Amniotic stem cell (primary cell): ENCODE results near the gene BAZ2A.

Experiments
- DNase-seq: peaks from one replicate; lab custom pipeline; 2025; lab: John Stamatoyannopoulos, UW

BAZ2A gene

DNA sequence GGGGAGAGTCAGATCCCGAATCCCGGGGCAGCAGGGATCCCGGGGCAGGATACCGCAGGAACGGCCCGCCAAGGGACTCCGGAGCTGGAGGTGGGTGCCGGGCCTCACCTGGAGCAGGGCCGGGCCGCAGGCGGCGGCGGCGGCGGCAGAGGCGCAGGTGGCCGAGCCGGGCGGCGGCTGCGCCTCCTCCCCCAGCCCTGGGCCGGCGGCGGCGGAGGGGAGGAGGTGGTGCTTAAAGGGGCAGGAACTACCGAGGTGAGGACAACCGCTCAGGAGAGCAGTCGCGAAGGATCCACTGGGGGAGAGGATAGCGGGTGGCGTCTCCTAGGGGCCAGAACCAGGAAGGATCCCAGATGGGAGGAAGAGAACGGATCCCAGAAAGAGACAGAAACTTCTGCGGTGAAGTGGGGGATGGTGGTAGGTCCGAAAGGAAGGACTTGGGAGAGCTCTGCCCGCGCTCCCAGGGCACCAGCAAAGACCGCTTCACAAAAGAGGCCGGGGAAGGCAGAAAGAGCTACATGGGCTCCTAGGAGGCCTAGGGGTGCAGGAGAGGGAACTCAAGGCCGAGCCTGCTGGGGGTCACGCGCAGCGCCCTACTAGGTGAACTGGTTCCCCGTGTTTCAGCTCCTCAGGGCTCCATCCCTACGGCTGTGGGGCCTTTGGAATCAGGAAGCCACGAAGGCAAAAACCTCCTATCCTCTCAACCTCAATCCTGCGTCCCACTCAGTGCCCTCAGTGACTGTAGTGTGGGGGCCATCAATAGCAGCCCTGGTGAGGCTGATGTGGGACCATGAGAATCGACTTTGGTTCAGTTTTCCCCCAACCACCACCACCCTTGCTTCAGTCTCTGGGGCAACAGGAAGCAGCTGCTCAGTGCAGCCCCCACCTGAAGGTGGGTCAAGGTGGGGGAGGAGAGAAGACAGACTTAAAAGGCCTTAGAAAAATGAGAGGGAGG lies 5.0 kb upstream of the BAZ2A start:
- peak; percentile 33 for DNase-seq

DNA sequence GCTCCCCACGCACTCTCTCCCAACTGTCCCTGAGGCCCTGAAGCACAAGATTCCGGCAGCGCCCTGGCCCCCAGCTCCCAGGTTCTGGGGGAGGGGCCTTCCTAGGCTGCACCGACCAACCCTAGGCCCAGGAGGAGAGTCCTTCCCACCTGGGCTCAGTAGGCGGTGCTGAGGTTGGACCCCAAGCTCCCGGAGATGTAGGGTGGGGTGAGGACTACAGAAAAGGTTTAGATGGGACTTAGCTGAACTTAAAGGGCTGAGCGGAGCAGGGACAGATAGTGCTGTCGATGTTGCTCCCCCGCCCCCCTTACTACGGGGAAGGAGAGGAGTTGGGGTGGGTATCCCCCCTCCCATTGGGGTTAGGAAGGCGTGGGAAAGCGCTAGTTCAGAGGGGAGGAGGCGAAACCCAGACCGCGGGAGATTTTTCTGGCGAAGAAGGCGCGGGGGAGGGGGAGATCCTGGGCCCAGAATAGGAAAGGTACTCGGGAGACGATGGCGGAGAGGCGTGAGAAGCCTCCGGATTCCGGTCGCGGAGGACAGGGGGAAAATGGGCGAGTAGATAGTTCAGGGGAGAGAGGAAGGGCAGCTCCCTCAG lies 4.2 kb upstream of the BAZ2A start:
- no peak for DNase-seq

DNA sequence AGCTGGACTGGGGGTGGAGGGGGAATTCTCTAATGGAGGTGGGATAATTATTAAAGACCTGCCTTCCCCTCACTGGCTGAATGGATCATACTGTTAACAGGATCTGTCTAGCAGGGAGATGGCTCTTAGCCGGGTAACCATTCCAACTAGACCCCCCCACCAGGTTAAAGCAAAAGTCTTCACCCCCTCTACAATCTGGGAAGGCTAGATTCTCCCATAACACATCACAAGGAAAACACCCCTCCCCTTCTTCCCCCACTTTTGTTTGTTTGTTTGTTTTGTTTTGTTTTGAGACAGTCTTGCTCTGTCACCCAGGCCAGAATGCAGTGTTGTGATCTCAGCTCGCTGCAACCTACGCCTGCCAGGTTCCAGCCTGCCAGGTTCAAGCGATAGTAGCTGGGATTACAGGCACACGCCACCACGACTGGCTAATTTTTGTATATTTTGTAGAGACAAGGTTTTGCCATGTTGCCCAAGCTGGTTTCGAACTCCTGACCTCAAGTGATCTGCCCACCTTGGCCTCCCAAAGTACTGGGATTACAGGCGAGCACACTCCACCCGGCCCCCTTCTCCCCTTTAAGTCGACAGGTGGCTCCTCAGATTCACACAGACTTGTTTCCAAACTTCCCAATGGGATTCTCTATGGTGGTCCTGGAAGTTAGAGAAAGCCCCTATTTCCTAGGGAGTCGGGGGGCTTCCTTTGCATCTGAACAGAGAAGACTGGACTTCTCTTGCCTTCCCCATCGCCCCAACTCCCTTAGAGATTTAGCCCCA lies 3.5 kb upstream of the BAZ2A start:
- DNase-seq, result no peak

DNA sequence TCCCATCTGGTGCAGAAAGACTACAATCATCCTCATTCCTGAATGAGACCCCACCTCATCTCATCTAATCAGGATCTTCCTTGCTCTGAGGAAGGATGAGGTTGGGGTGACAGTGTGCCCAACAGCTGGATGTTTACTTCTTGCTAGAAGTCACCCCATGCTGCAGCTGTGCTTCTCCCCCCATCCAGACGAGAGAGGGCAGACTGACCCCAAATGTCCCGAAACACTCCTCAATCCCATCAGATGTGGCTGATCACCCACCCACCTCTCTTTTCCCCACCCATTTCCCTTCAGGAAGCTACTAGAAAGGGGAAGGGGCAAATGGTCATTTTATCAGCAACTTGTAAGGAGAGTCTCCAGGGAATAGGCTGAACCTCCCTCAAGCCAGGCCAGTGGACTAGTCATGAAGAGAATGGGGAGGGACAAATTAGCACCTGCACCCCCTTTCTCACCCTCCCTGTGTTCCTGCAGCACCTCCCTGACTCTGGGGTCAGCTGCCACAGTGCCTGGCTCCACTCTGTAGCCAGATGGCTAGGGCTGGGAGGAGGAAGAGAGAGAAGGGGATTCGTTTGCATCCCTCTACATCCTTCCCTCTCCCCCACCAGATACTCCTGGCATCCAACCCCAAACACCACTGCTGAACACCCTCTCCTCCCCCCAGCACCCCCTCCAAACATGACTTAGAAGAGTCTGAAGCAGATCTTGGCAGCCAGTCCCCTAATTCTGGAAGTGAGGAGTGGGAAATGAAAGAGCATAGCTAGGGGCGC lies 2.8 kb upstream of the BAZ2A start:
- no peak for DNase-seq

DNA sequence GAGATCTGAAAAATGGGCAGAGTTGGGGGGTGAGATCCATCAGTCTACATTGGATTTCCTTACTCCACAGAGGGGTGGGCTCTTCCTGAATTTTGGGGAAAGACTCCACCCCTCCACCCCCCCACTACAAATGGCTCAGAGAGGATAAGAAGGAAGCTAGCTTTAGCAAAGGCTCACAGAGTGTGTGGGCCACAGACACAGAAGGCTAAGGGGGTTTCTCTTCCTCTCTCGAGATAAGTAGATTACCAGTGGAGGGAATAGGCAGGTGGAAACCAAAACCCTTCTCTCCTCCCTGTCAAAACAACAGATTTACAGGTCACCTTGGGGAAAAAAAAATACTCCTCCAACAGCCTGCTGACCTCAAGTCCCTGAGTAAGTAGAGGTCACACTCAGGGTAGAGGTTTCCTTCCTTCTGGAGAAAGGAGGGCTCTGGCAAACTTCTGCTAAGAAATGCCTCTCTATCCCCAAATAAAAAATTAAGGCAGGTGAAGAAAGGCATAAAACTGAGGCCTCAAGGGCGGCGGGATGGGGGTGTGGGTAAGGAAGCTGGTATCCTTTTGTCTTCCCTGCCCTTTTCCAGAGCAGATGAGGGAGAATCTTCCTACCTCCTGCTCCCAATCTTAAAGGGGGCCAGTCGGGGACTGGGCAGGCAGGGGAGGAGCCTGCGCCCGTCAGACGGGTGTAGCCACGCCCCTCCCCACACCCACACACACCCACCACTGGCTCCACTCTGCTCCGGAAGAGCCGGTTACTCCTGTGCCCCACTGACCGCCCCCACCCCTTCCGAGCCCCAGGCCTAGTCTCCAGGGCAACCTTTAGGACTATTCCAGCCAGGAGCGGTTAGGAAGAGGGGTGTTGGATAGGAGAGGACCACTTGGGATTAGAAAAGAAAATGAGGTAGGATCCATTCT lies 1.9 kb upstream of the BAZ2A start:
- DNase-seq, result no peak

DNA sequence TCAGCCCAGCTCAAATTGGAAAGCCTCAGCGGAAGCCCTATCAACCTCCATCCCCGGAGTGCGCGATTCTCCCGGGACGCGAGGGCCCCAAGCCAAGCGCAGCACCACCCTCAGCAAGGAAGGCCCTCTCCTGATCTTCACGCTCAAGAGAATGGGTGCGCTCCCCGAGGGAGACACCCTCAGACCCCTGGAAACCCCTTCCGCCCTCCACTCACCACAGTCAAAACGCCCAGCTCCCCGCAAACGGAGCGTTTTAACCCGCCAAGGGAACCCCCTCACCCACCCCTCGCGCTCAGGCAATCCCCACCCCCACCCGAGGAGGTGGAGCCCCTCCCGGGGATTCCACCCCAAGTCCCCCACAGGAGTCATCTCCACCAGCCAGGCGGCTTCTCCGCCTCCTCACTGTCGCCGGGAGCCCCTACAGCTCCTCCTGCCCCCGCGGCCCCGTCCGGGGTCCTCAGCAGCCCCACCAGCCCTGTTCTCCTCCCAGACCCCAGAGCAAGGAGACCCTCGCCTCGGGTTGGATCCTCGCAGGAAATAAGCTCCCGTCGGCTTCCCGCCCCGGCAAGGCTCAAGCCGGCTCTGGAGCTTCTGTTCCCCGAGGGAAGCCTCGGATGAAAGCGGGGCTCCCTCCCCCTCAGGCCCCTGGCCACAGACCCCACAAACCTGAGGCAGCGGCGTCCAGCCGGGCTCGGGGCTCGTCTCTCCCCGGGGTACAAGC lies 507 bp downstream of the BAZ2A start:
- no peak for DNase-seq

DNA sequence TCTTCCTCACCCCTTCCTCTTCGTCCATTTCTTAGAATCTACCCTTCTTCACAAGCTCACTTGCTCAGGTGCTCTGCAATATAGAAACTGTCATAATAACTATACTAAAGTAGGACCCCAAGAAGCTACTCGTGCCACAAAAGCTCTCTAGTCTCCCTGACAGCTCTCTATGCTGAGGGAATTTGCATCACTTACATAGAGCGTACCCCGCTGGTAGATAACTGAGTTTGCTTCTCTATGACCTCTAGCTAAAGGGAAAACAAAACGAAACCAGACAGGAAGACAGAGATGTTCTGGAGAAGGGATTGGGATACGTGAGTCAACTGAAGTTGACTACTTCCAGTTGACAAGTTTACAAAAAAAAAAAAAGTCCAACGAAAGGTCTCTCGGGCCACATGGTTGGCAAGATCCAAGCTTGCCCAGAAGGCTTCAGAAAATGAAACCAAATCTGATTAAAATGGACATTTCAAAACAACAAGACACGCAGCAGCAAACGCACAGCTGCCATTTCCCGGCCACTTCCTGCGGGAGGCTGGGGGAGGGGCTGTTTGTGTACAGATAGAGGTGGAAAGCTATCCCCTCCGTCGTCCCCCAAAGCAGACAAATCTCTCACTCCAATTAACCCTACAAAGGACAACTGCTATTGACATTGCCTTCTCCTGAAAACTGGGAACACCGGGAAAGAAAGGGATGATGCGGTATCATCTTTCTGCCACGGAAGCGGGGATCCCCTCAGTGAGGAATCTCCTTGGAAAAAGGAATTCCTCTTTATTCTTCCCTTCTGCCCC lies 1.3 kb downstream of the BAZ2A start:
- DNase-seq, result no peak

DNA sequence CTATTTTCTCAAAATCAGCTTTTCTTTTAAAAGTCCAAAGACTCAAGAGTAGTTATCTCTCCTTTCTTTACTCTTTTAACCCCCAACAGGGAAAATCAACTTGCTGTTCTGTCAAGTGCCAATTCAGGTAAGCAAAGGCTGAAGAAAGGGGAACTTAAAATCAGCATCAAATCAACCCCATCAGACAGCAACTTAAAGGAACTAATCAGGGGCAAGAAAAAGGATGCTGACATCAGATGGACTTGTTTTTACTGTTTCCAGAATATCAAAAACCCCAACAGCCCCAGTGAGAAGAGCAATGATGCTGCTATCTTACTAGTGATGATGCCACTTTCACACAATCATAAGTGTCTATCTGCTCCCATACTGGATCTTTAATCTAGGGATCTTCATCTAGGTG lies 3.4 kb downstream of the BAZ2A start:
- DNase-seq, result no peak

- DNase-seq, result no peak
These were observed 7.6 kb downstream of the BAZ2A start for GRCh38 chr12:56622535-56622934.

DNA sequence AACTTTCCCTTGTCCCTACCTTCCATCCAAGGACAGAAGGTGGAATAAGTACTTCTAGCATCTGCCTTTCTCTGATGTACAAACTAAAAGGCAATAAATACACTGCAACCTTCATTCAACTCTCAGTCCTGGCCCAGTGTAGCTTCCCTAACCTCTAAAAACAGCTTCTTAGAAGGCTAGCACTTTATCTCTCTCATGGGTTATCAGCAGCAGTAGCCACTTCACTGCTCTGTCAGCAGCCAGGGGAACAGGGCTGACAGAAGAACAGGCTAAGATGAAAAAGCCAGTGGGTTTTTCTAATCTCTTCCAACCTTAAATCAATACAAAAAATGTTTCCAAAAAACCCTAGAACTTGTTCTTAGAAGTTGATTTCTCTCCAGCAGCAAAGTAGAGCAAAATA lies 13.2 kb downstream of the BAZ2A start:
- DNase-seq, result no peak

DNA sequence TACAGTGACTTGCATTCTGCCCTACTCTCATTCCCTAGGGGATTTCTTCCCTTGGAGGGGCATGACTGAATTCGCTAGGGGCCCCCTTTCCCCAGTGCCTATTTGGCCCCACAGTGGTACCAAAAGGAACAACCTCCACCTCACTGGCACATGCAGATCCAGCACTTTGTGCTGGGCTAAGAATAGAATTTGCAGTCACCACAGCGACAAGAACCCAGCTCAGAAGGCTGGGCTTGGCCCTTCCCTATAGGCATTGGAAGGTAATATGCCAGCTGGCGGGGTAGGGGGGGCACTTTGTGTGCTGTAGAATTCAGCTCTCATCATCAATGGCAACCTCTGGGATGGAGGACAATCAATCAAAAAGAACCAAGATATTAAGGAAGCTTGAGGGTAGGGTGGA lies 13.9 kb downstream of the BAZ2A start:
- DNase-seq, result no peak

DNA sequence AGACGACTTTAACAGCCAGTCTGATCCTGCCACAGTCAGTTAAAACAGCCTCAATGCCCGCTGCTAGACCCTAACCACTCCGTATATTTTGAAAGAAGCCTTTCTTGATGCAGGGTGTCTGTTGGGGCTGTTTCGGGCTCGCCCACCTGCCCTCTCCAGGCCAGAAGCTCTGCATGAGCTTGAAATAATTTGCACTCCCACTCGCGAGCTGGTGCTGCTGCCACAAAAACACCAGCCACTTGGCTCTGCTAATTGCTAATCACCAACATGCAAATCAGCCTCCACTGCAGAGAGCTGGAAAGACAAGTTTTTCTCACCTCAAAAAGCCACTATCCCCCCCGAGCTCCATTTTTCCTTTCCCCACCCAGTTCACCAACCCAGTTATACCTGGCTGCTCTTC lies 15.5 kb downstream of the BAZ2A start:
- no peak for DNase-seq

- no peak for DNase-seq
These were observed 25.8 kb downstream of the BAZ2A start for GRCh38 chr12:56604355-56604754.

- DNase-seq, result no peak
These were observed 27.9 kb downstream of the BAZ2A start for GRCh38 chr12:56602239-56602638.

- no peak for DNase-seq
These were observed 28.6 kb downstream of the BAZ2A start for GRCh38 chr12:56601503-56601902.

DNA sequence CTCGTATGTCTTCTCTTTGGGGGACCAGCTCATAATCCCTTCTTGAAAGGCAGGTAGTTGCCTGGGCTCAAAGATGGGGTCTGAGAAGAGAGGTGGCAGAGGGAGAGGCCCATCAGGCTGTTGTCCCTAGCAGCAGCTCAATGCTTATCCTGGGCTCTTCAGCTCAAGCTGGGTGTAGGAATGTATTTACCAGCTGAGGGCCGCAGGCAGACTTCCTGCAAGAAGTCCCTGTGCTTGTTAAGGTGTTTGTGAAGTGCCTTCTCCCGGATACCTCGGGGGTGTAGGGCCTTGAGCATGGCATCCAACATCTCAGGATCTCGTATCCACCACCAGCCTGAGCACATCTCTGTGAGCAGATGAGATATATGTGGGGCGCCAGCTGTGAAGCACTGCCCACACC lies 29.4 kb downstream of the BAZ2A start:
- DNase-seq, result no peak

GRCh38 chr12:56599797-56600196 lies 30.3 kb downstream of the BAZ2A start:
- DNase-seq, result no peak

DNA sequence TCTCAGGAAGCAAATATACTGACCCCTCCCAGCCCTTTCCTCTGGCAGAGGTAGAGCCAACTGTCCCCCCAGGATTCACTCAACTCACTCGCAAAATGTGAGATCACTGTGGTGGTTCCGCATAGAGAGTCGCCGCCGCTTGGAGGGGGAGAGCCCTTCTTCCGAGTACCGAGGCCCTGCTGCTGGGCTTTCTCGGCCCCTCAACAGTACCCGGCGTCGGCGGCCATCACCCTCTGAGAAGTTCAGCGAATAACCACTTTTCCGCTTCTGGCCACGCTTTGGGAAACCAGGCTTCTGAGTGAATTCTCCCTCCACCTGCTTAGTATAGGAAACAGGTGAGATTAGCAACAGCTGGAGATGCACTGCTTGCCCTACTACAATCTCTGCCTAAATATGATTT lies 31.1 kb downstream of the BAZ2A start:
- DNase-seq, result no peak

DNA sequence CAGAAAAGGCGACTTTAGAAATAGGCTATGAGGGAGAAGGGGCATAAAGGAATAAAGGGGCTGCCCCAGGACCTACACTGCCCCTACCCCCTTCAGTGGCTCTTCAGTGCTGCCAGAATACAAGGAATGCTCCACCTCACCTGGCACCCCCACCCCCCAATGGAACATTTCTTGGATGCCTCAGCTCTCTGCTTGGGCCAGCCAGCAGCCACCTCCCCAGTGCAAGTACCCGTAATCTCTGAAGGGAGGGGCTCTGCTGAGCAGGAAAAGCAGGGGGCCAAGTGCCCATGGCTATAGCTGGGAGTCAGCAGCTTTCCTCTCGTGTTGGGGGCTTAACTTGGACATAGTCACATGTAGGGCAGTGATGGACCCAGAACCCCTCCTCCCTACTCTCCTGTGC lies 33.3 kb downstream of the BAZ2A start:
- no peak for DNase-seq
